ENCODE measurements around the gene JAG2. TPM values are rescaled to one million over a fixed set of nuclear protein-coding genes. Genes with fewer than 3 reads are reported as not detected.

JAG2 gene
- total RNA-seq, 1 donor from 2014 or later = 5.7 TPM

GRCh38 chr14:105147671-105148603 lies 20.6 kb downstream of the JAG2 start:
- no peak overlapping the region for H3K4me3 ChIP-seq (ENCODE audit: low read depth, low read length)
- no peak for TF ChIP-seq CTCF (conservative IDR thresholded peaks at IDR 0.05; ENCODE audit: low read depth, low read length)
- no peak for DNase-seq (ENCODE audit: low read depth)

GRCh38 chr14:105146976-105147635 lies 21.5 kb downstream of the JAG2 start:
- no peak for TF ChIP-seq CTCF (conservative IDR thresholded peaks at IDR 0.05; ENCODE audit: low read depth, low read length)
- DNase-seq (ENCODE audit: low read depth) = no peak
- no peak overlapping the region for H3K4me3 ChIP-seq (ENCODE audit: low read depth, low read length)

- TF ChIP-seq CTCF (conservative IDR thresholded peaks at IDR 0.05; ENCODE audit: low read depth, low read length) = no peak
- DNase-seq (ENCODE audit: low read depth) = no peak
- H3K4me3 ChIP-seq (ENCODE audit: low read depth, low read length) = no peak overlapping the region
These were observed 22.2 kb downstream of the JAG2 start for GRCh38 chr14:105146181-105146975.

- TF ChIP-seq CTCF (conservative IDR thresholded peaks at IDR 0.05; ENCODE audit: low read depth, low read length) = no peak
- DNase-seq (ENCODE audit: low read depth) = no peak
- H3K4me3 ChIP-seq (ENCODE audit: low read depth, low read length) = no peak overlapping the region
These were observed 23.0 kb downstream of the JAG2 start for GRCh38 chr14:105145381-105146180.

- TF ChIP-seq CTCF (conservative IDR thresholded peaks at IDR 0.05; ENCODE audit: low read depth, low read length) = peak; percentile 7
- no peak for DNase-seq (ENCODE audit: low read depth)
- H3K4me3 ChIP-seq (ENCODE audit: low read depth, low read length) = no peak overlapping the region
These were observed 23.8 kb downstream of the JAG2 start for GRCh38 chr14:105144666-105145380.

Data from epithelial cell of proximal tubule (primary cell).